Measurements from ENCODE around the gene TRIM16. TPM values are rescaled to one million over a fixed set of nuclear protein-coding genes. Genes with fewer than 3 reads are reported as not detected.

TRIM16 gene
- total RNA-seq, 1 donor from 2014 or later, result 31.9 TPM

Other genes with a start within 250 kb of the TRIM16 start
- 1.8 TPM for gene CDRT4, start 216.7 kb downstream of the TRIM16 start, total RNA-seq
- 4.1 TPM for gene TVP23C, start 120.8 kb downstream of the TRIM16 start, total RNA-seq
- gene FBXW10B, start 64.6 kb downstream of the TRIM16 start, total RNA-seq, result 0.84 TPM
- 8.7 TPM for gene ZNF286A, start 15.4 kb upstream of the TRIM16 start, total RNA-seq
- gene TBC1D26, start 48.0 kb upstream of the TRIM16 start, total RNA-seq, result not detected

Measured in Right ventricle myocardium inferior (tissue), 1 donor.